Gastrocnemius medialis (tissue), 4 donors: Measurements from ENCODE around the gene SGCD. TPM values are rescaled to one million over a fixed set of nuclear protein-coding genes. Genes with fewer than 3 reads are reported as not detected.

Source experiments
- ATAC-seq, 2 donors: fragments of 150-250 bp; one replicate each; pipeline ENCODE4 v1.9.1; 2016
- DNase-seq, 2 donors: peaks; one replicate each; pipeline ENCODE4 v3.0.0-alpha.2; 2019
- H3K27ac ChIP-seq, 4 donors: fragments of 200-600 bp; sonication (generic); 1 replicate in 1 of 4; 2 replicates in 3 of 4; pipeline ENCODE4 v1.5.1; 2016 to 2018; ENCODE audit warnings: mild to moderate bottlenecking in 2 of 4, moderate library complexity in 1 of 4
- H3K27me3 ChIP-seq, 3 donors: fragments of 200-600 bp; sonication (generic) in 2 of 3; 1 replicate in 1 of 3; 2 replicates in 2 of 3; pipeline versions ENCODE4 v1.5.1 to v1.6.0; 2016 to 2019; ENCODE audit warnings: mild to moderate bottlenecking in 1 of 3, moderate library complexity in 1 of 3
- H3K36me3 ChIP-seq, 2 donors: fragments of 200-600 bp; sonication (generic) in 1 of 2; one replicate each; pipeline ENCODE4 v1.5.1; 2017 to 2018
- H3K4me1 ChIP-seq, 2 donors: fragments of 200-600 bp; sonication (generic) in 1 of 2; one replicate each; pipeline ENCODE4 v1.5.1; 2016 to 2017; ENCODE audit warnings: mild to moderate bottlenecking in 2 of 2
- H3K4me3 ChIP-seq, 4 donors: fragments of 200-600 bp; sonication (generic) in 3 of 4; 1 replicate in 1 of 4; 2 replicates in 3 of 4; pipeline ENCODE4 v1.5.1; 2016 to 2019; ENCODE audit warnings: mild to moderate bottlenecking in 2 of 4
- H3K9me3 ChIP-seq, 3 donors: fragments of 200-600 bp; sonication (generic) in 2 of 3; 1 replicate in 1 of 3; 2 replicates in 2 of 3; pipeline ENCODE4 v1.5.1; 2016 to 2019
- POLR2A ChIP-seq, 2 donors: fragments of 450-650 bp; IDR thresholded peaks; one replicate each; pipeline ENCODE4 v1.6.1; 2017; ENCODE audit warnings: antibody characterized with exemption in 2 of 2, mild to moderate bottlenecking in 2 of 2, moderate library complexity in 2 of 2
- in situ Hi-C, 4 donors: fragments of 200-750 bp; cut with MboI; loops; one replicate each; pipeline versions ENCODE4 v1.15.0 to v1.8.0; 2017; ENCODE audit warnings: low sequenced_read_pairs in 4 of 4
- intact Hi-C: fragments of 100-400 bp; cut with DNase I; formaldehyde crosslinking; loops from one replicate; pipeline ENCODE4 v1.15.1; 2023; ENCODE audit warnings: low total_unique reads
- total RNA-seq, 4 donors: library from RNA; depleted of rRNA; stranded (reverse); fragments of >200 nt; gene quantifications; one replicate each; pipeline versions ENCODE4 v1.1.0 to v1.2.3, GENCODE V29; 2016
- TF ChIP-seq, protein P1 (sequence below), 5 experiments: fragments of 450-650 bp in 3 of 5; fragments of 200-600 bp in 2 of 5; sonication (generic) in 2 of 5; IDR thresholded peaks in 4 of 5; conservative IDR thresholded peaks in 1 of 5; 1 replicate in 4 of 5; 2 replicates in 1 of 5; pipeline ENCODE4 v1.5.1; 2016 to 2019; ENCODE audit warnings: antibody characterized with exemption in 5 of 5, mild to moderate bottlenecking in 3 of 5, moderate library complexity in 3 of 5

The SGCD gene
- total RNA-seq, 4 donors from 2014 or later, result 8.2 to 53.5 (median 35.8) TPM

DNA sequence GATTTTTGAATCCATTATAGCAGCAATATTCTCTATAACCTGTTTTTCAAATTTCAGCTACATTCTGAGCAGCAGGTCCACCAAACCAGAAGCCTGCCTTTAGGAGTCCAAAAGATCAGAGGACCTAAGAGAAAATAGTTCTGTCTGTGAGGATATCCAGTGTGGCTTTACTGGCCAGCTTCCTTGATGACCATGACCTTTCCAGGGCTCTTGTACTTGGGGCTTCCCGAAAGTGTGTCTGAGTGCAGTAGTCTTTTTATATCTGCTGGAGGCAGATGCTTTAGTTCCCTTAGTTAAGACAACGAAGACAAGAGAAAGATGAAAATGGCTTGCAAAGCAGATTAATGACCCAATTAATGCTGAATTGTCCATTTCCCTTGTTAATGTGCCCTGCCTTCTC lies 72.4 kb downstream of the SGCD start:
- H3K27ac ChIP-seq, result peak overlapping the region in 2 of 4 donors; percentile 8 to 47
- peaks cover 26 to 49% of the 10 kb centered on the region in 2 donors for H3K4me1 ChIP-seq
- ATAC-seq, result peak in 1 of 2 donors; percentile 78
- intact Hi-C loops (no loop called here), in situ Hi-C loops (no loop called here)
- no peak for TF ChIP-seq POLR2A (IDR thresholded peaks at IDR 0.05)
- DNase-seq, result peak in 1 of 2 donors; percentile 33
- H3K27me3 ChIP-seq, result no peaks in the 10 kb centered on the region
- no peaks in the 10 kb centered on the region for H3K36me3 ChIP-seq
- H3K9me3 ChIP-seq, result no peaks in the 10 kb centered on the region
- no peak overlapping the region for H3K4me3 ChIP-seq

GRCh38 chr5:156400231-156400986 lies 73.4 kb downstream of the SGCD start:
- no peaks in the 10 kb centered on the region for H3K27me3 ChIP-seq
- H3K9me3 ChIP-seq, result no peaks in the 10 kb centered on the region
- no peaks in the 10 kb centered on the region for H3K36me3 ChIP-seq
- ATAC-seq (no peak), DNase-seq (no peak)
- peaks cover 22 to 47% of the 10 kb centered on the region in 2 donors for H3K4me1 ChIP-seq
- in situ Hi-C loops (no loop called here), intact Hi-C loops (no loop called here)
- H3K4me3 ChIP-seq, result no peak overlapping the region
- TF ChIP-seq, protein P1, sequence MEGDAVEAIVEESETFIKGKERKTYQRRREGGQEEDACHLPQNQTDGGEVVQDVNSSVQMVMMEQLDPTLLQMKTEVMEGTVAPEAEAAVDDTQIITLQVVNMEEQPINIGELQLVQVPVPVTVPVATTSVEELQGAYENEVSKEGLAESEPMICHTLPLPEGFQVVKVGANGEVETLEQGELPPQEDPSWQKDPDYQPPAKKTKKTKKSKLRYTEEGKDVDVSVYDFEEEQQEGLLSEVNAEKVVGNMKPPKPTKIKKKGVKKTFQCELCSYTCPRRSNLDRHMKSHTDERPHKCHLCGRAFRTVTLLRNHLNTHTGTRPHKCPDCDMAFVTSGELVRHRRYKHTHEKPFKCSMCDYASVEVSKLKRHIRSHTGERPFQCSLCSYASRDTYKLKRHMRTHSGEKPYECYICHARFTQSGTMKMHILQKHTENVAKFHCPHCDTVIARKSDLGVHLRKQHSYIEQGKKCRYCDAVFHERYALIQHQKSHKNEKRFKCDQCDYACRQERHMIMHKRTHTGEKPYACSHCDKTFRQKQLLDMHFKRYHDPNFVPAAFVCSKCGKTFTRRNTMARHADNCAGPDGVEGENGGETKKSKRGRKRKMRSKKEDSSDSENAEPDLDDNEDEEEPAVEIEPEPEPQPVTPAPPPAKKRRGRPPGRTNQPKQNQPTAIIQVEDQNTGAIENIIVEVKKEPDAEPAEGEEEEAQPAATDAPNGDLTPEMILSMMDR (IDR thresholded peaks at IDR 0.05 in 4 of 5, conservative IDR thresholded peaks at IDR 0.05 in 1 of 5), result no peak
- TF ChIP-seq POLR2A (IDR thresholded peaks at IDR 0.05), result no peak
- H3K27ac ChIP-seq, result no peak overlapping the region

DNA sequence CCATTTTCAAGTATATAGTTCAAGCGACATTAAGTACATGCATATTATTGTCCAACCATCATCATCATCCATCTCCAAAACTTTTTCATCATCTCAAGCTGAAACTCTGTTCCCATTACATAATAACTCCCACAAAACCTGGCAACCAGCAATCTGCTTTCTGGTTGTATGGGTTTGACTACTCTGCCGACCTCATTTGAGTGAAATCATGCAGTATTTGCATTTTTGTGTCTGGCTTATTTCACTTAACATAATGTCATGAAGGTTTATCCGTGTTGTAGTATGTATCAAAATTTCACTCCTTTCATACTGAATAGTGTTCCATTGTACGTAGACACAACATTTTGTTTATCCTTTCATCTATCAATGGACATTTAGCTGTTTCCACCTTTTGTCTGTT lies 74.8 kb downstream of the SGCD start:
- TF ChIP-seq, protein P1 (IDR thresholded peaks at IDR 0.05 in 4 of 5, conservative IDR thresholded peaks at IDR 0.05 in 1 of 5), result no peak
- no peak for TF ChIP-seq POLR2A (IDR thresholded peaks at IDR 0.05)
- Histone ChIP-seq H3K4me3 (no peak overlapping the region), H3K9me3 (no peaks in the 10 kb centered on the region), H3K4me1 (peaks cover 18 to 46% of the 10 kb centered on the region in 2 donors), H3K36me3 (no peaks in the 10 kb centered on the region), H3K27me3 (no peaks in the 10 kb centered on the region), H3K27ac (no peak overlapping the region)
- intact Hi-C loops (no loop called here), in situ Hi-C loops (no loop called here)
- ATAC-seq (no peak), DNase-seq (no peak)

- H3K36me3 ChIP-seq, result no peaks in the 10 kb centered on the region
- H3K27ac ChIP-seq, result no peak overlapping the region
- ATAC-seq, result no peak
- peaks cover 18 to 46% of the 10 kb centered on the region in 2 donors for H3K4me1 ChIP-seq
- in situ Hi-C loops, result no loop called here
- peak in 1 of 2 donors; percentile 35 for DNase-seq
- intact Hi-C loops, result no loop called here
- no peaks in the 10 kb centered on the region for H3K9me3 ChIP-seq
- TF ChIP-seq POLR2A (IDR thresholded peaks at IDR 0.05), result no peak
- TF ChIP-seq, protein P1 (IDR thresholded peaks at IDR 0.05 in 4 of 5, conservative IDR thresholded peaks at IDR 0.05 in 1 of 5), result no peak
- peak overlapping the region in 1 of 4 donors; percentile 14 for H3K4me3 ChIP-seq
- H3K27me3 ChIP-seq, result no peaks in the 10 kb centered on the region
Measured at GRCh38 chr5:156402387-156402921, 75.5 kb downstream of the SGCD start.

GRCh38 chr5:156405988-156406387 lies 79.0 kb downstream of the SGCD start:
- in situ Hi-C loops, result no loop called here
- no peak for TF ChIP-seq POLR2A (IDR thresholded peaks at IDR 0.05)
- TF ChIP-seq, protein P1 (IDR thresholded peaks at IDR 0.05 in 4 of 5, conservative IDR thresholded peaks at IDR 0.05 in 1 of 5), result no peak
- peaks cover 19 to 44% of the 10 kb centered on the region in 2 donors for H3K4me1 ChIP-seq
- no peaks in the 10 kb centered on the region for H3K36me3 ChIP-seq
- no peaks in the 10 kb centered on the region for H3K27me3 ChIP-seq
- peak overlapping the region in 1 of 4 donors; percentile 54 for H3K27ac ChIP-seq
- no peak overlapping the region for H3K4me3 ChIP-seq
- no peaks in the 10 kb centered on the region for H3K9me3 ChIP-seq
- DNase-seq, result no peak
- intact Hi-C loops, result loop anchor here (1.0 kb wide), 1 partner anchor 36 kb away; no protein-coding TSS in a partner anchor
- peak in 1 of 2 donors; percentile 28 for ATAC-seq
